HG03066 (cell line): ENCODE data around the gene ZDHHC6.
"Not testable (repeated sequence)": the region's sequence is repeated elsewhere in the genome, so short reads cannot be mapped to it uniquely, and the experiment has no call there.

Experiments used
- ATAC-seq: cut with Tn5 transposase; IDR thresholded peaks from one replicate; pipeline ENCODE4 v1.9.1; 2021; ENCODE audit warnings: low read depth; ENCODE audit not compliant: unreplicated experiment

The ZDHHC6 gene

GRCh38 chr10:112446855-112447619 lies at the start of gene ZDHHC6, which contains the start of gene VTI1A:
ZDHHC6 (minus strand) TSS chr10:112446914; CDS start chr10:112445436, 1,478 bp downstream.
VTI1A (plus strand) TSS chr10:112447215; CDS start chr10:112447374, 159 bp downstream.
- peak; percentile 96 for ATAC-seq

GRCh38 chr10:112492736-112493135 lies 46.0 kb upstream of the ZDHHC6 start:
- no peak for ATAC-seq

GRCh38 chr10:112491144-112491543 lies 44.4 kb upstream of the ZDHHC6 start:
- ATAC-seq = no peak

- no peak for ATAC-seq
Observed at GRCh38 chr10:112490545-112490944, 43.8 kb upstream of the ZDHHC6 start.

- ATAC-seq = no peak
Observed at GRCh38 chr10:112487964-112488363, 41.2 kb upstream of the ZDHHC6 start.

GRCh38 chr10:112484399-112484798 lies 37.7 kb upstream of the ZDHHC6 start:
- ATAC-seq = no peak

- no peak for ATAC-seq
Observed at GRCh38 chr10:112481602-112482001, 34.9 kb upstream of the ZDHHC6 start.

GRCh38 chr10:112475575-112476218 lies 29.0 kb upstream of the ZDHHC6 start:
- ATAC-seq = no peak

GRCh38 chr10:112471878-112472487 lies 25.3 kb upstream of the ZDHHC6 start:
- peak; percentile 80 for ATAC-seq

GRCh38 chr10:112467541-112468075 lies 20.9 kb upstream of the ZDHHC6 start:
- no peak for ATAC-seq

GRCh38 chr10:112466802-112467201 lies 20.1 kb upstream of the ZDHHC6 start:
- ATAC-seq = no peak

- ATAC-seq = no peak
Observed at GRCh38 chr10:112465299-112465883, 18.7 kb upstream of the ZDHHC6 start.

GRCh38 chr10:112464074-112464473 lies 17.4 kb upstream of the ZDHHC6 start:
- not testable (repeated sequence) for ATAC-seq

GRCh38 chr10:112461029-112461887 lies 14.5 kb upstream of the ZDHHC6 start:
- ATAC-seq = no peak

GRCh38 chr10:112460366-112460765 lies 13.7 kb upstream of the ZDHHC6 start:
- no peak for ATAC-seq

GRCh38 chr10:112456533-112456932 lies 9.8 kb upstream of the ZDHHC6 start:
- ATAC-seq = no peak

GRCh38 chr10:112454910-112455779 lies 8.4 kb upstream of the ZDHHC6 start:
- no peak for ATAC-seq

- no peak for ATAC-seq
Observed at GRCh38 chr10:112448888-112449287, 2.2 kb upstream of the ZDHHC6 start.

GRCh38 chr10:112447620-112447928 lies 860 bp upstream of the ZDHHC6 start:
- ATAC-seq = no peak
